GM23338 (cell line): ENCODE data around the gene SORL1. TPM values are rescaled to one million over a fixed set of nuclear protein-coding genes. Genes with fewer than 3 reads are reported as not detected.
A peak's percentile ranks its signal among the peaks of the same experiment; 100 is the strongest.

Experiments used
- ATAC-seq: fragments of 200-7000 bp; cut with Tn5 transposase; 3 replicates; pipeline ENCODE4 v1.9.1; 2020
- DNase-seq: peaks from one replicate; pipeline ENCODE4 v3.0.0-alpha.2; 2015; ENCODE audit warnings: low spot score
- H2AFZ ChIP-seq: fragments of 200-600 bp; sonication (generic); 2 replicates; pipeline ENCODE4 v1.8.0; 2016; ENCODE audit warnings: antibody characterized with exemption, mild to moderate bottlenecking, moderate library complexity
- H3F3A ChIP-seq: fragments of 200-600 bp; sonication (generic); replicated peaks from 2 replicates; pipeline ENCODE4 v1.8.0; 2017; ENCODE audit warnings: antibody characterized with exemption, mixed run types, low read depth
- H3K27ac ChIP-seq: fragments of 200-600 bp; sonication (generic); 2 replicates; pipeline ENCODE4 v1.6.1; 2016; ENCODE audit warnings: low read depth
- H3K27me3 ChIP-seq: fragments of 200-600 bp; sonication (generic); 2 replicates; pipeline ENCODE4 v1.8.0; 2016; ENCODE audit warnings: mild to moderate bottlenecking, mixed run types, moderate library complexity; ENCODE audit not compliant: insufficient read depth
- H3K36me3 ChIP-seq: fragments of 200-600 bp; sonication (generic); 2 replicates; pipeline ENCODE4 v1.8.0; 2016; ENCODE audit warnings: mild to moderate bottlenecking; ENCODE audit not compliant: insufficient read depth
- H3K4me1 ChIP-seq: fragments of 200-600 bp; sonication (generic); 2 replicates; pipeline ENCODE4 v1.8.0; 2016; ENCODE audit warnings: mild to moderate bottlenecking, moderate library complexity; ENCODE audit not compliant: insufficient read depth
- H3K4me2 ChIP-seq: fragments of 200-600 bp; sonication (generic); 2 replicates; pipeline ENCODE4 v1.7.1; 2017; ENCODE audit warnings: mixed run types
- H3K4me3 ChIP-seq: fragments of 200-600 bp; sonication (generic); 2 replicates; pipeline ENCODE4 v1.6.1; 2016; ENCODE audit warnings: mixed run types
- H3K79me2 ChIP-seq: fragments of 200-600 bp; sonication (generic); replicated peaks from 2 replicates; pipeline ENCODE4 v1.8.0; 2017; ENCODE audit warnings: mild to moderate bottlenecking; ENCODE audit not compliant: insufficient read depth
- H3K9me2 ChIP-seq: fragments of 200-600 bp; sonication (generic); 2 replicates; pipeline ENCODE4 v1.8.0; 2017; ENCODE audit not compliant: insufficient read depth
- H4K20me1 ChIP-seq: fragments of 200-600 bp; sonication (generic); replicated peaks from 2 replicates; pipeline ENCODE4 v1.8.0; 2017; ENCODE audit warnings: mild to moderate bottlenecking; ENCODE audit not compliant: insufficient read depth
- H3K27ac Mint-ChIP-seq: 2 replicates; pipeline ENCODE4 v1.8.0; 2020; ENCODE audit warnings: inconsistent platforms, mild to moderate bottlenecking, moderate library complexity, mixed read lengths
- H3K27me3 Mint-ChIP-seq: 3 replicates; pipeline ENCODE4 v1.8.0; 2022; ENCODE audit warnings: low read depth, mild to moderate bottlenecking, moderate library complexity, mixed read lengths, inconsistent platforms; ENCODE audit not compliant: insufficient read depth, poor library complexity
- H3K36me3 Mint-ChIP-seq: 3 replicates; pipeline ENCODE4 v1.8.0; 2021; ENCODE audit warnings: low read depth, mild to moderate bottlenecking, inconsistent platforms, moderate library complexity, mixed read lengths
- H3K4me1 Mint-ChIP-seq: 3 replicates; pipeline ENCODE4 v1.8.0; 2020; ENCODE audit warnings: mild to moderate bottlenecking, inconsistent platforms, mixed read lengths
- H3K4me3 Mint-ChIP-seq: 3 replicates; pipeline ENCODE4 v1.8.0; 2021; ENCODE audit warnings: moderate library complexity, mild to moderate bottlenecking, inconsistent platforms, mixed read lengths
- H3K9me3 Mint-ChIP-seq: 3 replicates; pipeline ENCODE4 v1.8.0; 2020; ENCODE audit warnings: moderate library complexity, mild to moderate bottlenecking, inconsistent platforms, mixed read lengths
- CREB1 ChIP-seq: fragments of 250-450 bp; sonication (Bioruptor Pico); IDR thresholded peaks from 2 replicates; pipeline ENCODE4 v1.5.0; 2020; ENCODE audit warnings: low read depth, mild to moderate bottlenecking, moderate library complexity
- EZH2 ChIP-seq: fragments of 200-600 bp; sonication (generic); IDR thresholded peaks from one replicate; pipeline ENCODE4 v1.8.0; 2017; ENCODE audit warnings: antibody characterized with exemption, mild to moderate bottlenecking, low read depth; ENCODE audit not compliant: unreplicated experiment
- EZH2phosphoT487 ChIP-seq: fragments of 200-600 bp; sonication (generic); IDR thresholded peaks from one replicate; pipeline ENCODE4 v1.8.1; 2018; ENCODE audit warnings: antibody characterized with exemption; ENCODE audit not compliant: unreplicated experiment
- JUNB ChIP-seq: IDR thresholded peaks from one replicate; pipeline ENCODE4 v1.6.1; 2016; ENCODE audit warnings: antibody characterized with exemption; ENCODE audit not compliant: unreplicated experiment
- NANOG ChIP-seq: IDR thresholded peaks from 2 replicates; pipeline ENCODE4 v1.6.1; 2016; ENCODE audit warnings: antibody characterized with exemption, borderline replicate concordance
- POLR2AphosphoS5 ChIP-seq: IDR thresholded peaks from 2 replicates; pipeline ENCODE4 v1.6.1; 2016; ENCODE audit warnings: antibody characterized with exemption, low read depth
- STAT1 ChIP-seq: IDR thresholded peaks from one replicate; pipeline ENCODE4 v1.6.1; 2016; ENCODE audit warnings: antibody characterized with exemption; ENCODE audit not compliant: unreplicated experiment
- ZNF114 ChIP-seq: fragments of 250-450 bp; sonication (Bioruptor Pico); IDR thresholded peaks from 2 replicates; pipeline ENCODE4 v1.5.0; 2020; ENCODE audit warnings: mild to moderate bottlenecking, moderate library complexity
- ZNF331 ChIP-seq: fragments of 250-450 bp; sonication (Bioruptor Pico); IDR thresholded peaks from 2 replicates; pipeline ENCODE4 v1.5.0; 2020; ENCODE audit warnings: low read depth, mild to moderate bottlenecking, moderate library complexity
- ZNF462 ChIP-seq: fragments of 250-450 bp; sonication (Bioruptor Pico); IDR thresholded peaks from 2 replicates; pipeline ENCODE4 v1.5.0; 2020; ENCODE audit warnings: mild to moderate bottlenecking, moderate library complexity
- polyA plus RNA-seq: library from polyadenylated mRNA; unstranded; fragments of >200 nt; fragmentation: Nextera tagmentation; extraction: Ambion mirVana; gene quantifications from 2 replicates; pipeline ENCODE4 v1.2.1, GENCODE V29; 2016
- total RNA-seq: library from RNA; depleted of rRNA; stranded (reverse); fragments of >200 nt; shearing (Covaris generic); gene quantifications from 2 replicates; pipeline ENCODE4 v1.2.3, GENCODE V29; 2014
- TF ChIP-seq, protein P1 (sequence below), 2 experiments: fragments of 200-600 bp in 1 of 2; sonication (generic) in 1 of 2; conservative IDR thresholded peaks; 2 replicates each; pipeline versions ENCODE4 v1.5.1 to v1.6.1; 2016 to 2017; ENCODE audit warnings: antibody characterized with exemption in 2 of 2, low read depth in 2 of 2, mild to moderate bottlenecking in 2 of 2, moderate library complexity in 1 of 2
- TF ChIP-seq, protein P2 (sequence below): IDR thresholded peaks from 2 replicates; pipeline ENCODE4 v1.6.1; 2016; ENCODE audit warnings: antibody characterized with exemption
- TF ChIP-seq, protein P3 (sequence below): IDR thresholded peaks from one replicate; pipeline ENCODE4 v1.6.1; 2018; ENCODE audit warnings: antibody characterized with exemption; ENCODE audit not compliant: unreplicated experiment

SORL1 gene
- total and polyA plus RNA-seq, 2 experiments from 2014 or later, result 23.0 to 78.8 TPM

DNA sequence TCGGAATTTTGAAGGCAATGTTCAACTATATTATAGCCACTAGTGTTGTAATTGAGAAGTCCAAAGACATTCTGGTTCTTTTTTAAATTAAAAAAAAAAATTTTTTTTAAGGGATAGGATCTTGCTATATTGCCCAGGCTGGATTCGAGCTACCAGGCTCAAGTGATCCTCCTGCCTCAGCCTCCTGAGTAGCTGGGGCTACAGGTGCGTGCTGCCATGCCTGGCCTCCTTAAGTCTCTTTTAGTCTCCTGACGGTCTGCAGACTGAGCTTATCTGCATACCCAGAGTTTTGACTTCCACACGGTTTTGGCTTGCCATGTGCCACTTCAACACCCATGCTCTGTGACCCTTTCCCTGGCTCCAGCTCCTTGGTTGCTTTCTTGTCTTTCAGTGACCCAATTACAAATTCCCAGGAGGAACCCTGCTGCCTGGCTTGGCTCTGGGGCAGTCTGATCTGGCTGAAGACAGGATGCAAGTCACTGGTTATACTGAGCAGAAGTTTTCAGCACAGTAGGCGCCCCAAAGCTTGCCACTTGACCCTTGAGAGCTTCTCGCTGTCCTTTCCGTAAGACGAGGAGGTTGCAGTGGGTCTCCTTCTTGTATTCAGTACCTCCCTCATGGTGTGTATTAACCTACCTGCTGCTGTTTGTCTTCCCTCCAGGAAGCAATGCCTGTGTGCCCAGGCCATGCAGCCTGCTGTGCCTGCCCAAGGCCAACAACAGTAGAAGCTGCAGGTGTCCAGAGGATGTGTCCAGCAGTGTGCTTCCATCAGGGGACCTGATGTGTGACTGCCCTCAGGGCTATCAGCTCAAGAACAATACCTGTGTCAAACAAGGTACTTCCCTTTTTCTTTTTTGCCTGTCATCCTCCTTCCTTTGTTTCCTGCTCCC is 114.4 kb downstream of the SORL1 start:
- Histone ChIP-seq H3K4me3 (no peak overlapping the region), H3K4me2 (no peak overlapping the region), H3K79me2 (peaks cover 13% of the 10 kb centered on the region; the same call in 1 of the 2 replicates), H3K27me3 (no peaks in the 10 kb centered on the region), H3K4me1 (0 out of 2 replicates have a peak, but pooled peaks cover 4% of the 10 kb centered on the region), H2AFZ (no peak overlapping the region), H4K20me1 (no peaks in the 10 kb centered on the region; the same call in 1 of the 2 replicates), H3F3A (no peaks in the 10 kb centered on the region), H3K9me2 (no peaks in the 10 kb centered on the region), H3K36me3 (peaks cover 26% of the 10 kb centered on the region), H3K27ac (0 out of 2 replicates have a peak overlapping the region, but pooled peaks have one; percentile 32)
- peak overlapping the region; percentile 85 for H3K27ac Mint-ChIP-seq
- no peak for TF ChIP-seq STAT1
- no peak for TF ChIP-seq POLR2AphosphoS5
- TF ChIP-seq ZNF462 (CRISPR knock-in tag), result no peak
- TF ChIP-seq EZH2, result no peak
- no peak for TF ChIP-seq NANOG
- TF ChIP-seq, protein P1, sequence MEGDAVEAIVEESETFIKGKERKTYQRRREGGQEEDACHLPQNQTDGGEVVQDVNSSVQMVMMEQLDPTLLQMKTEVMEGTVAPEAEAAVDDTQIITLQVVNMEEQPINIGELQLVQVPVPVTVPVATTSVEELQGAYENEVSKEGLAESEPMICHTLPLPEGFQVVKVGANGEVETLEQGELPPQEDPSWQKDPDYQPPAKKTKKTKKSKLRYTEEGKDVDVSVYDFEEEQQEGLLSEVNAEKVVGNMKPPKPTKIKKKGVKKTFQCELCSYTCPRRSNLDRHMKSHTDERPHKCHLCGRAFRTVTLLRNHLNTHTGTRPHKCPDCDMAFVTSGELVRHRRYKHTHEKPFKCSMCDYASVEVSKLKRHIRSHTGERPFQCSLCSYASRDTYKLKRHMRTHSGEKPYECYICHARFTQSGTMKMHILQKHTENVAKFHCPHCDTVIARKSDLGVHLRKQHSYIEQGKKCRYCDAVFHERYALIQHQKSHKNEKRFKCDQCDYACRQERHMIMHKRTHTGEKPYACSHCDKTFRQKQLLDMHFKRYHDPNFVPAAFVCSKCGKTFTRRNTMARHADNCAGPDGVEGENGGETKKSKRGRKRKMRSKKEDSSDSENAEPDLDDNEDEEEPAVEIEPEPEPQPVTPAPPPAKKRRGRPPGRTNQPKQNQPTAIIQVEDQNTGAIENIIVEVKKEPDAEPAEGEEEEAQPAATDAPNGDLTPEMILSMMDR (conservative IDR thresholded peaks at IDR 0.05; ENCODE audit: low read depth in 2 of 2), result no peak
- TF ChIP-seq, protein P2, sequence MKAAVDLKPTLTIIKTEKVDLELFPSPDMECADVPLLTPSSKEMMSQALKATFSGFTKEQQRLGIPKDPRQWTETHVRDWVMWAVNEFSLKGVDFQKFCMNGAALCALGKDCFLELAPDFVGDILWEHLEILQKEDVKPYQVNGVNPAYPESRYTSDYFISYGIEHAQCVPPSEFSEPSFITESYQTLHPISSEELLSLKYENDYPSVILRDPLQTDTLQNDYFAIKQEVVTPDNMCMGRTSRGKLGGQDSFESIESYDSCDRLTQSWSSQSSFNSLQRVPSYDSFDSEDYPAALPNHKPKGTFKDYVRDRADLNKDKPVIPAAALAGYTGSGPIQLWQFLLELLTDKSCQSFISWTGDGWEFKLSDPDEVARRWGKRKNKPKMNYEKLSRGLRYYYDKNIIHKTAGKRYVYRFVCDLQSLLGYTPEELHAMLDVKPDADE, result no peak
- TF ChIP-seq ZNF114 (CRISPR knock-in tag), result no peak
- TF ChIP-seq ZNF331 (CRISPR knock-in tag), result no peak
- TF ChIP-seq, protein P3, sequence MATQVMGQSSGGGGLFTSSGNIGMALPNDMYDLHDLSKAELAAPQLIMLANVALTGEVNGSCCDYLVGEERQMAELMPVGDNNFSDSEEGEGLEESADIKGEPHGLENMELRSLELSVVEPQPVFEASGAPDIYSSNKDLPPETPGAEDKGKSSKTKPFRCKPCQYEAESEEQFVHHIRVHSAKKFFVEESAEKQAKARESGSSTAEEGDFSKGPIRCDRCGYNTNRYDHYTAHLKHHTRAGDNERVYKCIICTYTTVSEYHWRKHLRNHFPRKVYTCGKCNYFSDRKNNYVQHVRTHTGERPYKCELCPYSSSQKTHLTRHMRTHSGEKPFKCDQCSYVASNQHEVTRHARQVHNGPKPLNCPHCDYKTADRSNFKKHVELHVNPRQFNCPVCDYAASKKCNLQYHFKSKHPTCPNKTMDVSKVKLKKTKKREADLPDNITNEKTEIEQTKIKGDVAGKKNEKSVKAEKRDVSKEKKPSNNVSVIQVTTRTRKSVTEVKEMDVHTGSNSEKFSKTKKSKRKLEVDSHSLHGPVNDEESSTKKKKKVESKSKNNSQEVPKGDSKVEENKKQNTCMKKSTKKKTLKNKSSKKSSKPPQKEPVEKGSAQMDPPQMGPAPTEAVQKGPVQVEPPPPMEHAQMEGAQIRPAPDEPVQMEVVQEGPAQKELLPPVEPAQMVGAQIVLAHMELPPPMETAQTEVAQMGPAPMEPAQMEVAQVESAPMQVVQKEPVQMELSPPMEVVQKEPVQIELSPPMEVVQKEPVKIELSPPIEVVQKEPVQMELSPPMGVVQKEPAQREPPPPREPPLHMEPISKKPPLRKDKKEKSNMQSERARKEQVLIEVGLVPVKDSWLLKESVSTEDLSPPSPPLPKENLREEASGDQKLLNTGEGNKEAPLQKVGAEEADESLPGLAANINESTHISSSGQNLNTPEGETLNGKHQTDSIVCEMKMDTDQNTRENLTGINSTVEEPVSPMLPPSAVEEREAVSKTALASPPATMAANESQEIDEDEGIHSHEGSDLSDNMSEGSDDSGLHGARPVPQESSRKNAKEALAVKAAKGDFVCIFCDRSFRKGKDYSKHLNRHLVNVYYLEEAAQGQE, result no peak
- no peak for TF ChIP-seq JUNB
- TF ChIP-seq EZH2phosphoT487, result no peak
- no peak for TF ChIP-seq CREB1 (CRISPR knock-in tag)
- DNase-seq, result no peak
- H3K9me3 Mint-ChIP-seq, result no peaks in the 10 kb centered on the region
- H3K4me1 Mint-ChIP-seq, result peaks cover 9% of the 10 kb centered on the region
- ATAC-seq, result no peak; the same call in 2 of the 3 replicates
- peaks cover 2% of the 10 kb centered on the region for H3K27me3 Mint-ChIP-seq
- no peak overlapping the region for H3K4me3 Mint-ChIP-seq
- peaks cover 50% of the 10 kb centered on the region for H3K36me3 Mint-ChIP-seq
